ENCODE data around the gene SLC26A5.

DNA sequence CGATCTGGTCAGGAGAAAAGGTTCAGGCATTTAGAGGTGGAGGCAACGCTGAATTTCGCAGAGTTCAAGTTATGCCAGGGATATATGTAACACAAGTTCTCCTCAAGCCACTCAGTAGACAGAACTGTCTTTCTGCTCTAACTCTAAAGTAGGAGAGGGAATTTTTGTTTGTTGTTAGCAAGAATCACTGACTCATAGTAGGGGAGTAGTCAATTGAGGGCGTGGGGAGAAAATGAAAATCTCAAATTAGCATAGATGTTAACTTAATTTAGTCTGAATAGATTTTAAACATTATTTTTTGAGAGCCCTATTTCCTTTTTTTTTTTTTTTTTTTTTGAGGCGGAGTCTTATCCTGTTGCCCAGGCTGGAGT is 64.0 kb downstream of the SLC26A5 start:
- TF ChIP-seq, protein P1, sequence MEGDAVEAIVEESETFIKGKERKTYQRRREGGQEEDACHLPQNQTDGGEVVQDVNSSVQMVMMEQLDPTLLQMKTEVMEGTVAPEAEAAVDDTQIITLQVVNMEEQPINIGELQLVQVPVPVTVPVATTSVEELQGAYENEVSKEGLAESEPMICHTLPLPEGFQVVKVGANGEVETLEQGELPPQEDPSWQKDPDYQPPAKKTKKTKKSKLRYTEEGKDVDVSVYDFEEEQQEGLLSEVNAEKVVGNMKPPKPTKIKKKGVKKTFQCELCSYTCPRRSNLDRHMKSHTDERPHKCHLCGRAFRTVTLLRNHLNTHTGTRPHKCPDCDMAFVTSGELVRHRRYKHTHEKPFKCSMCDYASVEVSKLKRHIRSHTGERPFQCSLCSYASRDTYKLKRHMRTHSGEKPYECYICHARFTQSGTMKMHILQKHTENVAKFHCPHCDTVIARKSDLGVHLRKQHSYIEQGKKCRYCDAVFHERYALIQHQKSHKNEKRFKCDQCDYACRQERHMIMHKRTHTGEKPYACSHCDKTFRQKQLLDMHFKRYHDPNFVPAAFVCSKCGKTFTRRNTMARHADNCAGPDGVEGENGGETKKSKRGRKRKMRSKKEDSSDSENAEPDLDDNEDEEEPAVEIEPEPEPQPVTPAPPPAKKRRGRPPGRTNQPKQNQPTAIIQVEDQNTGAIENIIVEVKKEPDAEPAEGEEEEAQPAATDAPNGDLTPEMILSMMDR (IDR thresholded peaks at IDR 0.05): no peak
- no peak for TF ChIP-seq POLR2A (IDR thresholded peaks at IDR 0.05)

Data from esophagus squamous epithelium (tissue), 4 donors.